AG04450 (cell line): ENCODE results near the gene HPS4. TPM values are rescaled to one million over a fixed set of nuclear protein-coding genes. Genes with fewer than 3 reads are reported as not detected.

Source experiments
- CTCF ChIA-PET: fragments of 300-600, 350-600 bp; formaldehyde crosslinking; extraction: SDS; loops from one replicate; lab custom pipeline; 2022; ENCODE audit warnings: antibody characterized with exemption, inconsistent platforms; lab: Charles Lee
- POLR2A ChIA-PET: fragments of 350-600 bp; formaldehyde crosslinking; extraction: SDS; loops from one replicate; lab custom pipeline; 2021; ENCODE audit warnings: antibody characterized with exemption, inconsistent platforms; lab: Yijun Ruan, JAX
- DNase-seq: peaks from one replicate; pipeline ENCODE4 v3.0.0-alpha.2; 2011; ENCODE audit warnings: low read depth, low spot score
- H3K27ac ChIP-seq: one replicate; pipeline ENCODE4 v1.5.1; 2012; ENCODE audit warnings: low read depth, low read length, control low read depth
- H3K27me3 ChIP-seq: one replicate; pipeline ENCODE4 v1.6.0; 2012; ENCODE audit warnings: low read length; ENCODE audit not compliant: control insufficient read depth, insufficient read depth
- H3K4me3 ChIP-seq: 2 replicates; pipeline ENCODE4 v1.5.1; 2011; ENCODE audit warnings: mild to moderate bottlenecking, low read depth, low read length, control low read depth
- H3K9me3 ChIP-seq: 2 replicates; pipeline ENCODE4 v1.5.1; 2012; ENCODE audit warnings: low read length; ENCODE audit not compliant: control insufficient read depth, insufficient read depth
- CTCF ChIP-seq: IDR thresholded peaks from 2 replicates; pipeline ENCODE4 v1.5.1; 2011; ENCODE audit warnings: low read depth, low read length, control low read depth, inconsistent platforms
- polyA plus RNA-seq: library from polyadenylated mRNA; depleted of rRNA; stranded (reverse); fragments of >200 nt; gene quantifications from 2 replicates; pipeline ENCODE4 v1.2.3, GENCODE V29; 2011; rRNA removed

Gene HPS4
- polyA plus RNA-seq, 1 experiment: 30.9 TPM

DNA sequence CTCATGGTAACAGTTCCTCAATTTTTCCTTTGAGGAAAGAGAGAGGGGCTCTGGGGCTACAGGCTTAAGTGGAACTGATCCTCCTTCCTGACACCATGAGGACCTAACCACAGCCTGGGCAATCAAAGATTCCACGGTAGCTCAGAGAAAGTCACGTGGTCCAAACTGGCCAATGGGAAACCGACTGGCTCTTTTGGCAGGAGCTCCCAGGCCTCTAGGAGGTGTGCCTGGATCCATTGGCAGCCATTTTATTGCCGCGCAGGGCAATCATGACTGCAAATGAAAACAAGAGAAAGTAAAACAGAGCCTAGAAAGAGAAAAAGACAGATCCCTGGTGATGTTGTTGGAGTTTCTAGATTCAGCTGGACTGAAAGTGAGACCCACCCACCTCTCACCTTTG lies 81.9 kb downstream of the HPS4 start:
- Histone ChIP-seq H3K27ac (no peak overlapping the region), H3K27me3 (peaks cover 3% of the 10 kb centered on the region), H3K4me3 (no peak overlapping the region), H3K9me3 (no peaks in the 10 kb centered on the region; the same call in 1 of the 2 replicates)
- CTCF ChIA-PET: interaction anchor here (0.9 to 1.3 kb wide), 2 partner anchors 37 to 59 kb away, joined by 3 to 4 read pairs; no protein-coding TSS in a partner anchor
- no peak for TF ChIP-seq CTCF
- no peak for DNase-seq
- POLR2A ChIA-PET: no interaction called here

Other genes starting within 250 kb of the HPS4 start
- 1.9 TPM in 2 replicates for gene ASPHD2, start 54.5 kb downstream of the HPS4 start, polyA plus RNA-seq
- gene SRRD, start 94 bp upstream of the HPS4 start, polyA plus RNA-seq: 32.1 and 38.5 TPM in 2 replicates
- gene TFIP11, start 28.7 kb upstream of the HPS4 start, polyA plus RNA-seq: 30.6 and 34.8 TPM in 2 replicates
- 33.6 and 39.3 TPM in 2 replicates for gene TPST2, start 106.3 kb upstream of the HPS4 start, polyA plus RNA-seq
- gene CRYBB1, start 134.2 kb upstream of the HPS4 start, polyA plus RNA-seq: not detected in 2 replicates
- gene CRYBA4, start 138.2 kb upstream of the HPS4 start, polyA plus RNA-seq: not detected in 2 replicates
- gene MIAT, start 173.8 kb upstream of the HPS4 start, polyA plus RNA-seq: 7.8 and 9.4 TPM in 2 replicates